ENCODE results near the gene RXRG. TPM values are rescaled to one million over a fixed set of nuclear protein-coding genes. Genes with fewer than 3 reads are reported as not detected.

RXRG gene
- total and polyA plus RNA-seq, 2 of the 8 experiments (the other 6 are each of a cell fraction or from before 2014, with no cell fraction given), result not detected

DNA sequence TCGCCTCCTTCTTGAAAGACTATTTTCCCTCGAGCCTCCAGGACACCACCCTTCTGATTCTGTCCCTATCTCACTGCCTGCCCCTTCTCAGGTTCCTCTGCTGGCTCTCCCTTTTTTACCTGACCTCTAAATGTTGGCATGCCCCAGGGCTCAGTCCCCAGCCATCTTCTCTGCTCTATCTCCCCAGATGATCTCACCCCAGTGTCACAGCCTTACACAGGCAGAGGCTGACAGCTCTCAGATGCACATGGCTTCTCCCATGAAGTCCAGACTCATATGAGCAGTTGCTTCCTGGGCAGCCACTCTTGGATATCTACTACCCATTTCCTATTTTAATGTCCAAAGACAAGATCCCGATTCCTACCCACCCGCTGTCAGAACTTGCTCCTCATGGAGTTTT, 37.5 kb downstream of the RXRG start:
- no peak overlapping the region for H3K23ac ChIP-seq (ENCODE audit: insufficient read length)
- no peaks in the 10 kb centered on the region for H3K4me1 ChIP-seq (replicated peaks in 1 of 4; ENCODE audit: control insufficient read depth in 3 of 4, insufficient read depth in 4 of 4, low read length in 3 of 4)
- H2BK5ac ChIP-seq (ENCODE audit: low read depth, low read length), result no peak overlapping the region
- no peak overlapping the region for H3K4ac ChIP-seq (replicated peaks; ENCODE audit: insufficient read length, low read depth, low read length)
- H3K18ac ChIP-seq (ENCODE audit: extremely low read depth, low read length), result no peak overlapping the region
- H3K9ac ChIP-seq (replicated peaks in 1 of 4; ENCODE audit: extremely low read depth in 1 of 4, low read depth in 3 of 4, low read length in 3 of 4), result no peak overlapping the region
- no peak overlapping the region for H3K14ac ChIP-seq (ENCODE audit: insufficient read length)
- H3K4me2 ChIP-seq (ENCODE audit: insufficient read depth in 1 of 2, low read depth in 2 of 2, low read length in 2 of 2), result no peak overlapping the region
- H2BK12ac ChIP-seq (ENCODE audit: low read depth, low read length), result no peak overlapping the region
- peaks cover 0 to 2% (median 0%) of the 10 kb centered on the region in 4 experiments; a peak in 3 of 7 replicates for H3K27me3 ChIP-seq (replicated peaks in 1 of 4; ENCODE audit: control insufficient read depth in 3 of 4, extremely low read depth in 1 of 4, insufficient read depth in 3 of 4, low read length in 3 of 4)
- 91% methylated on average over 4 of the region's 4 CpGs; no CpG with 5 or more reads in 1 of the 2 experiments for WGBS, 2 experiments (ENCODE audit: extremely low coverage in 1 of 2, insufficient coverage in 1 of 2, insufficient read length in 1 of 2, insufficient replicate concordance in 2 of 2, low coverage in 1 of 2, low lambda C conversion rate in 2 of 2, missing lambda C conversion rate in 1 of 2)
- POLR2A ChIA-PET (ENCODE audit: partially characterized antibody), result interaction anchor here (1.6 kb wide), 1 partner anchor 31 kb away, joined by 3 read pairs; no protein-coding TSS in a partner anchor
- H4K5ac ChIP-seq (ENCODE audit: insufficient read length, low read depth, low read length), result no peak overlapping the region
- no peak for FAIRE-seq
- H3K56ac ChIP-seq (replicated peaks; ENCODE audit: insufficient read length, low read depth, low read length), result no peak overlapping the region
- H3K27ac ChIP-seq (ENCODE audit: low read depth, low read length), result no peak overlapping the region
- H2AK5ac ChIP-seq (ENCODE audit: low read depth, low read length), result no peak overlapping the region
- peaks cover 0 to 2% of the 10 kb centered on the region in 2 experiments for H4K20me1 ChIP-seq (replicated peaks in 1 of 2; ENCODE audit: control insufficient read depth in 1 of 2, insufficient read depth in 2 of 2, low read length in 2 of 2)
- H3K79me1 ChIP-seq (ENCODE audit: low read depth, low read length), result peaks cover 3% of the 10 kb centered on the region; the same call in 1 of the 2 replicates
- TF ChIP-seq ZNF274 (IDR thresholded peaks at IDR 0.05; ENCODE audit: borderline replicate concordance, extremely low read depth, low read length) (no peak), KDM5A (IDR thresholded peaks at IDR 0.05; ENCODE audit: low read length) (no peak), NRF1 (IDR thresholded peaks at IDR 0.05; ENCODE audit: low read depth, low read length) (no peak)
- H2AFZ ChIP-seq (ENCODE audit: low read length), result no peak overlapping the region
- no peaks in the 10 kb centered on the region for H3K79me2 ChIP-seq (ENCODE audit: control insufficient read depth in 1 of 2, insufficient read depth in 2 of 2, low read length in 2 of 2)
- DNase-seq (ENCODE audit: low read depth in 1 of 2, low spot score in 2 of 2), result no peak
- H4K91ac ChIP-seq (replicated peaks; ENCODE audit: insufficient read length, low read length), result no peak overlapping the region
- H3K4me3 ChIP-seq (ENCODE audit: extremely low read depth in 1 of 4, insufficient read depth in 2 of 4, low read depth in 3 of 4, low read length in 4 of 4), result no peak overlapping the region
- no peak overlapping the region for H2BK20ac ChIP-seq (ENCODE audit: low read length)
- no peak overlapping the region for H2BK120ac ChIP-seq (replicated peaks; ENCODE audit: low read depth, low read length)
- H3K9me3 ChIP-seq (ENCODE audit: insufficient read depth in 2 of 2, low read depth in 1 of 2, low read length in 1 of 2), result no peaks in the 10 kb centered on the region
- no peaks in the 10 kb centered on the region for H3K36me3 ChIP-seq (ENCODE audit: control insufficient read depth in 2 of 4, insufficient read depth in 4 of 4, low read length in 3 of 4)
- no peaks in the 10 kb centered on the region; the same call in 1 of the 2 replicates for H3K23me2 ChIP-seq (ENCODE audit: low read depth, low read length)
- no peak overlapping the region for H2BK15ac ChIP-seq (ENCODE audit: low read length)
- CTCF ChIA-PET (ENCODE audit: partially characterized antibody), result interaction anchor here (0.7 to 12.4 kb wide), 10 partner anchors 8 to 503 kb away, joined by 3 to 337 read pairs (median 4); no protein-coding TSS in a partner anchor
- H4K8ac ChIP-seq (ENCODE audit: extremely low read depth, insufficient read depth, low read length), result no peak overlapping the region
